HCT116 (cell line): ENCODE data around the gene TMEM41A. TPM values are rescaled to one million over a fixed set of nuclear protein-coding genes. Genes with fewer than 3 reads are reported as not detected.

Source experiments
- ATAC-seq: fragments of 200-7000 bp; cut with Tn5 transposase; 2 replicates; pipeline ENCODE4 v1.9.1; 2020; ENCODE audit warnings: mild to moderate bottlenecking, moderate library complexity
- BruUV-seq: library from RNA; stranded (reverse); fragments of 400-500 nt; replicated peaks from 2 replicates; lab custom pipeline; 2021; lab: Mats Ljungman, UMichigan
- CTCF ChIA-PET: fragments of 300-600 bp; sonication (Branson Sonifier 250); formaldehyde crosslinking; loops from one replicate; lab custom pipeline; 2021; ENCODE audit warnings: antibody characterized with exemption; lab: Charles Lee
- POLR2A ChIA-PET: fragments of 300-600, 350-600 bp; sonication (Branson Sonifier 250); formaldehyde crosslinking; loops from one replicate; lab custom pipeline; 2021; ENCODE audit warnings: antibody characterized with exemption; lab: Charles Lee
- RAD21 ChIA-PET, 2 experiments: fragments of 300-600 bp; sonication (Branson Sonifier 250); formaldehyde crosslinking; loops; one replicate each; lab custom pipeline; 2023; ENCODE audit warnings: low total read pairs in 2 of 2; ENCODE audit not compliant: uncharacterized antibody in 2 of 2, unreplicated experiment in 2 of 2, low non-redundant PET in 1 of 2; lab: Charles Lee
- DNase-seq: peaks from one replicate; pipeline ENCODE4 v3.0.0-alpha.2; 2010; ENCODE audit warnings: low read depth, low spot score
- H2AFZ ChIP-seq: fragments of 200-600 bp; shearing (Covaris generic), sonication (generic); 2 replicates; pipeline ENCODE4 v1.6.1; 2017; ENCODE audit warnings: low read depth, mixed run types, mixed read lengths, antibody characterized with exemption, low read length; ENCODE audit not compliant: poor library complexity, severe bottlenecking
- H3K27ac ChIP-seq: 2 replicates; pipeline ENCODE4 v1.5.1; 2012; ENCODE audit warnings: low read depth, low read length
- H3K27me3 ChIP-seq: fragments of 200-600 bp; sonication (generic); 2 replicates; pipeline ENCODE4 v1.6.1; 2016; ENCODE audit warnings: mixed run types, low read length, mixed read lengths; ENCODE audit not compliant: insufficient read depth
- H3K36me3 ChIP-seq, 2 experiments: fragments of 200-500 bp in 1 of 2; fragments of 200-600 bp in 1 of 2; sonication (Bioruptor generic) in 1 of 2; sonication (generic) in 1 of 2; 2 replicates each; pipeline versions ENCODE4 v1.5.1 to v1.6.1; 2014 to 2016; ENCODE audit warnings: low read length in 2 of 2, inconsistent platforms in 1 of 2, mixed read lengths in 1 of 2, mixed run types in 1 of 2; ENCODE audit not compliant: insufficient read depth in 2 of 2, control insufficient read depth in 1 of 2
- H3K4me1 ChIP-seq, 2 experiments: fragments of 200-600 bp in 1 of 2; sonication (generic) in 1 of 2; 2 replicates each; pipeline versions ENCODE4 v1.5.1 to v1.6.1; 2012 to 2017; ENCODE audit warnings: low read length in 2 of 2, inconsistent platforms in 1 of 2, mild to moderate bottlenecking in 1 of 2, mixed read lengths in 1 of 2, mixed run types in 1 of 2, moderate library complexity in 1 of 2; ENCODE audit not compliant: insufficient read depth in 2 of 2, control insufficient read depth in 1 of 2
- H3K4me2 ChIP-seq: fragments of 200-600 bp; sonication (generic); 2 replicates; pipeline ENCODE4 v1.6.1; 2017; ENCODE audit warnings: mixed run types, low read length, mixed read lengths
- H3K4me3 ChIP-seq, 2 experiments: fragments of 200-600 bp in 1 of 2; sonication (generic) in 1 of 2; replicated peaks in 1 of 2; 2 replicates each; pipeline ENCODE4 v1.5.1; 2011 to 2016; ENCODE audit warnings: low read length in 2 of 2, control low read depth in 1 of 2, low read depth in 1 of 2, mild to moderate bottlenecking in 1 of 2, mixed read lengths in 1 of 2, mixed run types in 1 of 2
- H3K79me2 ChIP-seq: fragments of 200-600 bp; sonication (generic); 2 replicates; pipeline ENCODE4 v1.6.1; 2017; ENCODE audit warnings: mild to moderate bottlenecking, mixed run types, low read length, moderate library complexity, mixed read lengths; ENCODE audit not compliant: insufficient read depth
- H3K9ac ChIP-seq: fragments of 200-600 bp; sonication (generic); 2 replicates; pipeline ENCODE4 v1.6.1; 2016; ENCODE audit warnings: low read length, mixed read lengths
- H3K9me2 ChIP-seq: fragments of 200-600 bp; sonication (generic), shearing (Covaris generic); 2 replicates; pipeline ENCODE4 v1.6.1; 2017; ENCODE audit warnings: mixed run types, mild to moderate bottlenecking, moderate library complexity; ENCODE audit not compliant: insufficient read depth
- H3K9me3 ChIP-seq, 2 experiments: fragments of 200-500 bp in 1 of 2; fragments of 200-600 bp in 1 of 2; sonication (Bioruptor generic) in 1 of 2; sonication (generic) in 1 of 2; 2 replicates each; pipeline ENCODE4 v1.6.1; 2014 to 2017; ENCODE audit warnings: low read length in 2 of 2, mixed read lengths in 2 of 2, inconsistent platforms in 1 of 2, low read depth in 1 of 2, mild to moderate bottlenecking in 1 of 2, mixed run types in 1 of 2, moderate library complexity in 1 of 2; ENCODE audit not compliant: control insufficient read depth in 1 of 2, insufficient read depth in 1 of 2
- H4K20me1 ChIP-seq: fragments of 200-600 bp; sonication (generic), shearing (Covaris generic); 2 replicates; pipeline ENCODE4 v1.6.1; 2017; ENCODE audit warnings: mixed run types, mild to moderate bottlenecking, moderate library complexity; ENCODE audit not compliant: insufficient read depth
- CEBPB ChIP-seq: IDR thresholded peaks from 2 replicates; pipeline ENCODE4 v1.6.1; 2012; ENCODE audit warnings: low read depth
- ELF1 ChIP-seq: IDR thresholded peaks from 2 replicates; pipeline ENCODE4 v1.6.1; 2012; ENCODE audit warnings: low read depth, borderline replicate concordance
- EZH2 ChIP-seq: fragments of 200-600 bp; sonication (generic); IDR thresholded peaks from 2 replicates; pipeline ENCODE4 v1.6.1; 2017; ENCODE audit warnings: antibody characterized with exemption, mixed run types
- EZH2phosphoT487 ChIP-seq: fragments of 200-600 bp; IDR thresholded peaks from 2 replicates; pipeline ENCODE4 v1.6.1; 2018; ENCODE audit warnings: antibody characterized with exemption, borderline replicate concordance
- FOSL1 ChIP-seq: IDR thresholded peaks from 2 replicates; pipeline ENCODE4 v1.6.1; 2012; ENCODE audit warnings: low read depth
- POLR2AphosphoS5 ChIP-seq: IDR thresholded peaks from 2 replicates; pipeline ENCODE4 v1.6.1; 2011; ENCODE audit warnings: mild to moderate bottlenecking, low read depth, low read length, moderate library complexity
- RAD21 ChIP-seq: IDR thresholded peaks from 2 replicates; pipeline ENCODE4 v1.6.1; 2012; ENCODE audit warnings: low read depth, mild to moderate bottlenecking
- SP1 ChIP-seq: IDR thresholded peaks from 2 replicates; pipeline ENCODE4 v1.6.1; 2012; ENCODE audit warnings: low read depth
- YY1 ChIP-seq: IDR thresholded peaks from 2 replicates; pipeline ENCODE4 v1.6.1; 2011; ENCODE audit warnings: low read length, low read depth, moderate library complexity, mild to moderate bottlenecking; ENCODE audit not compliant: insufficient replicate concordance; ENCODE audit errors: extremely low read depth
- ZNF274 ChIP-seq: fragments of 200-500 bp; sonication (Bioruptor generic); IDR thresholded peaks from 2 replicates; pipeline ENCODE4 v1.6.1; 2014; ENCODE audit warnings: mild to moderate bottlenecking, low read depth, low read length, inconsistent platforms
- intact Hi-C: fragments of 100-400 bp; cut with micrococcal nuclease; formaldehyde crosslinking; loops from 2 replicates; pipeline ENCODE4 v1.10.0; 2022
- total RNA-seq: library from RNA; stranded (reverse); gene quantifications from one replicate; pipeline ENCODE4 v1.2.1, GENCODE V29; 2021; ENCODE audit not compliant: unreplicated experiment
- TF ChIP-seq, protein P1 (sequence below): IDR thresholded peaks from 2 replicates; pipeline ENCODE4 v1.6.1; 2011; ENCODE audit warnings: mild to moderate bottlenecking, low read length, moderate library complexity; ENCODE audit not compliant: insufficient replicate concordance; ENCODE audit errors: extremely low read depth
- TF ChIP-seq, protein P2 (sequence below): IDR thresholded peaks from 2 replicates; pipeline ENCODE4 v1.6.1; 2012
- TF ChIP-seq, protein P3 (sequence below), 3 experiments: fragments of 200-600 bp in 1 of 3; sonication (generic) in 1 of 3; IDR thresholded peaks in 2 of 3; conservative IDR thresholded peaks in 1 of 3; 2 replicates each; pipeline ENCODE4 v1.5.1; 2012 to 2017; ENCODE audit warnings: low read depth in 2 of 3, low read length in 2 of 3, antibody characterized with exemption in 1 of 3, borderline replicate concordance in 1 of 3, control low read depth in 1 of 3, mild to moderate bottlenecking in 1 of 3, mixed read lengths in 1 of 3, mixed run types in 1 of 3, moderate library complexity in 1 of 3; ENCODE audit not compliant: insufficient read depth in 1 of 3
- TF ChIP-seq, protein P4 (sequence below): IDR thresholded peaks from 2 replicates; pipeline ENCODE4 v1.6.1; 2012; ENCODE audit warnings: low read depth
- TF ChIP-seq, protein P5 (sequence below): IDR thresholded peaks from 2 replicates; pipeline ENCODE4 v1.6.1; 2012

The TMEM41A gene
- total RNA-seq, 1 experiment from 2014 or later, result 25.4 TPM

DNA sequence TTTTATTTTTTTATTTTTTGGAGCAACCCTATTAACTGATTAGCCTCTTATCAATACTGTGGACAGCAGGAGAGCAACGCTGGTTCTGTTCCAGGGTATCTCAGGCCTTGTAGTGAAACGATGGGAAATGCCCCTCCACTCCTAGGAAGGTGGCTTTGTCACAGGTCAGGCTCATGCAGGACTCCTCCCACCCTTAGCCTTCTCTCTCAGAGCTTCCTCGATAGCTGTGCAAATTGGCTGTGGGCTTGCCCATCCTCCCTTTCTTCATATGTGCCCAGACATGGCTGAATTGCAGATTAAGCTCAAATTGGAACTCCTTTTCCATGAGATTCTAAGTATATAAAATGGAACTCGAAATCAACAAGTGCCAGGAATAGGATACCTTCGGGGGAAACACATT is 38.5 kb downstream of the TMEM41A start (continued):
- TF ChIP-seq, protein P1, sequence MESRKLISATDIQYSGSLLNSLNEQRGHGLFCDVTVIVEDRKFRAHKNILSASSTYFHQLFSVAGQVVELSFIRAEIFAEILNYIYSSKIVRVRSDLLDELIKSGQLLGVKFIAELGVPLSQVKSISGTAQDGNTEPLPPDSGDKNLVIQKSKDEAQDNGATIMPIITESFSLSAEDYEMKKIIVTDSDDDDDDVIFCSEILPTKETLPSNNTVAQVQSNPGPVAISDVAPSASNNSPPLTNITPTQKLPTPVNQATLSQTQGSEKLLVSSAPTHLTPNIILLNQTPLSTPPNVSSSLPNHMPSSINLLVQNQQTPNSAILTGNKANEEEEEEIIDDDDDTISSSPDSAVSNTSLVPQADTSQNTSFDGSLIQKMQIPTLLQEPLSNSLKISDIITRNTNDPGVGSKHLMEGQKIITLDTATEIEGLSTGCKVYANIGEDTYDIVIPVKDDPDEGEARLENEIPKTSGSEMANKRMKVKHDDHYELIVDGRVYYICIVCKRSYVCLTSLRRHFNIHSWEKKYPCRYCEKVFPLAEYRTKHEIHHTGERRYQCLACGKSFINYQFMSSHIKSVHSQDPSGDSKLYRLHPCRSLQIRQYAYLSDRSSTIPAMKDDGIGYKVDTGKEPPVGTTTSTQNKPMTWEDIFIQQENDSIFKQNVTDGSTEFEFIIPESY, result no peak
- TF ChIP-seq ZNF274 (no peak), ELF1 (no peak)

DNA sequence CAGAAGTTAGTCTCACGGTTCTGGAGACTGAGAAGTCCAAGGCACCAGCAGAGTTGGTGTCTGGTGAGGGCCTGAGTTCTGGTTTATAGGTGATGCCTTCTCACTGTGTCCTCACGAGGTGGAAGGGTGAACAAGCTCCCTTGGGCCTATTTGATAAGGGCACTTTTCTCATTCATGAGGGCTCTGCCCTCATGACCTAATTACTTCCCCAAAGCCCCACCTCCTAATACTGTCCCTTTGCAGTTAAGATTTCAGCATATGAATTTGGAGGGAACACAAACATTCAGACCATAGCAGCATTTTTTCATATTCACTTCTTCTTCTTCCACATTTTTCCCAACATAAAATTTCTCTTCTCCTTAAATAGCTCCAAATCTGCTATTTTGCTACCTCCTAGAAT is 41.5 kb downstream of the TMEM41A start:
- ChIA-PET RAD21 (no interaction called here), CTCF (interaction anchor here (1.2 kb wide), 1 partner anchor 102 kb away, joined by 6 read pairs; no protein-coding TSS in a partner anchor)
- BruUV-seq, result no TSS peak
- TF ChIP-seq, protein P2, sequence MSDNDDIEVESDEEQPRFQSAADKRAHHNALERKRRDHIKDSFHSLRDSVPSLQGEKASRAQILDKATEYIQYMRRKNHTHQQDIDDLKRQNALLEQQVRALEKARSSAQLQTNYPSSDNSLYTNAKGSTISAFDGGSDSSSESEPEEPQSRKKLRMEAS, result no peak
- TF ChIP-seq RAD21, result no peak
- TF ChIP-seq, protein P3, sequence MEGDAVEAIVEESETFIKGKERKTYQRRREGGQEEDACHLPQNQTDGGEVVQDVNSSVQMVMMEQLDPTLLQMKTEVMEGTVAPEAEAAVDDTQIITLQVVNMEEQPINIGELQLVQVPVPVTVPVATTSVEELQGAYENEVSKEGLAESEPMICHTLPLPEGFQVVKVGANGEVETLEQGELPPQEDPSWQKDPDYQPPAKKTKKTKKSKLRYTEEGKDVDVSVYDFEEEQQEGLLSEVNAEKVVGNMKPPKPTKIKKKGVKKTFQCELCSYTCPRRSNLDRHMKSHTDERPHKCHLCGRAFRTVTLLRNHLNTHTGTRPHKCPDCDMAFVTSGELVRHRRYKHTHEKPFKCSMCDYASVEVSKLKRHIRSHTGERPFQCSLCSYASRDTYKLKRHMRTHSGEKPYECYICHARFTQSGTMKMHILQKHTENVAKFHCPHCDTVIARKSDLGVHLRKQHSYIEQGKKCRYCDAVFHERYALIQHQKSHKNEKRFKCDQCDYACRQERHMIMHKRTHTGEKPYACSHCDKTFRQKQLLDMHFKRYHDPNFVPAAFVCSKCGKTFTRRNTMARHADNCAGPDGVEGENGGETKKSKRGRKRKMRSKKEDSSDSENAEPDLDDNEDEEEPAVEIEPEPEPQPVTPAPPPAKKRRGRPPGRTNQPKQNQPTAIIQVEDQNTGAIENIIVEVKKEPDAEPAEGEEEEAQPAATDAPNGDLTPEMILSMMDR (IDR thresholded peaks at IDR 0.05 in 2 of 3, conservative IDR thresholded peaks at IDR 0.05 in 1 of 3; ENCODE audit: borderline replicate concordance in 1 of 3, insufficient read depth in 1 of 3, low read depth in 2 of 3, low read length in 2 of 3), result no peak
- no peak for TF ChIP-seq YY1
- no peak for TF ChIP-seq EZH2phosphoT487
- TF ChIP-seq SP1, result no peak
- no peak for TF ChIP-seq CEBPB
- TF ChIP-seq FOSL1, result no peak
- TF ChIP-seq, protein P4, sequence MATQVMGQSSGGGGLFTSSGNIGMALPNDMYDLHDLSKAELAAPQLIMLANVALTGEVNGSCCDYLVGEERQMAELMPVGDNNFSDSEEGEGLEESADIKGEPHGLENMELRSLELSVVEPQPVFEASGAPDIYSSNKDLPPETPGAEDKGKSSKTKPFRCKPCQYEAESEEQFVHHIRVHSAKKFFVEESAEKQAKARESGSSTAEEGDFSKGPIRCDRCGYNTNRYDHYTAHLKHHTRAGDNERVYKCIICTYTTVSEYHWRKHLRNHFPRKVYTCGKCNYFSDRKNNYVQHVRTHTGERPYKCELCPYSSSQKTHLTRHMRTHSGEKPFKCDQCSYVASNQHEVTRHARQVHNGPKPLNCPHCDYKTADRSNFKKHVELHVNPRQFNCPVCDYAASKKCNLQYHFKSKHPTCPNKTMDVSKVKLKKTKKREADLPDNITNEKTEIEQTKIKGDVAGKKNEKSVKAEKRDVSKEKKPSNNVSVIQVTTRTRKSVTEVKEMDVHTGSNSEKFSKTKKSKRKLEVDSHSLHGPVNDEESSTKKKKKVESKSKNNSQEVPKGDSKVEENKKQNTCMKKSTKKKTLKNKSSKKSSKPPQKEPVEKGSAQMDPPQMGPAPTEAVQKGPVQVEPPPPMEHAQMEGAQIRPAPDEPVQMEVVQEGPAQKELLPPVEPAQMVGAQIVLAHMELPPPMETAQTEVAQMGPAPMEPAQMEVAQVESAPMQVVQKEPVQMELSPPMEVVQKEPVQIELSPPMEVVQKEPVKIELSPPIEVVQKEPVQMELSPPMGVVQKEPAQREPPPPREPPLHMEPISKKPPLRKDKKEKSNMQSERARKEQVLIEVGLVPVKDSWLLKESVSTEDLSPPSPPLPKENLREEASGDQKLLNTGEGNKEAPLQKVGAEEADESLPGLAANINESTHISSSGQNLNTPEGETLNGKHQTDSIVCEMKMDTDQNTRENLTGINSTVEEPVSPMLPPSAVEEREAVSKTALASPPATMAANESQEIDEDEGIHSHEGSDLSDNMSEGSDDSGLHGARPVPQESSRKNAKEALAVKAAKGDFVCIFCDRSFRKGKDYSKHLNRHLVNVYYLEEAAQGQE, result no peak
- TF ChIP-seq, protein P5, sequence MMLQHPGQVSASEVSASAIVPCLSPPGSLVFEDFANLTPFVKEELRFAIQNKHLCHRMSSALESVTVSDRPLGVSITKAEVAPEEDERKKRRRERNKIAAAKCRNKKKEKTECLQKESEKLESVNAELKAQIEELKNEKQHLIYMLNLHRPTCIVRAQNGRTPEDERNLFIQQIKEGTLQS, result no peak
- TF ChIP-seq POLR2AphosphoS5, result no peak
- no peak for TF ChIP-seq EZH2
- TF ChIP-seq, protein P1, result no peak

More for the DNA sequence above, 41.5 kb downstream of the TMEM41A start:
- no peaks in the 10 kb centered on the region for H3K27me3 ChIP-seq
- H3K9me2 ChIP-seq, result no peaks in the 10 kb centered on the region
- H3K4me3 ChIP-seq, result no peak overlapping the region
- no peaks in the 10 kb centered on the region for H3K9me3 ChIP-seq
- H2AFZ ChIP-seq, result no peak overlapping the region
- POLR2A ChIA-PET, result no interaction called here
- DNase-seq (no peak), ATAC-seq (no peak)
- no peak overlapping the region for H3K27ac ChIP-seq
- H3K36me3 ChIP-seq, result no peaks in the 10 kb centered on the region
- no peaks in the 10 kb centered on the region for H4K20me1 ChIP-seq
- no peak overlapping the region for H3K4me2 ChIP-seq
- H3K9ac ChIP-seq, result no peak overlapping the region
- H3K79me2 ChIP-seq, result no peaks in the 10 kb centered on the region
- no peaks in the 10 kb centered on the region for H3K4me1 ChIP-seq
- intact Hi-C loops, result no loop called here
